Activated CD4-positive, alpha-beta T cell treated with anti-CD3 and anti-CD28 coated beads for 24 hours (primary cell): ENCODE data around the gene CUZD1.

Source experiments
- DNase-seq, 2 donors: peaks; one replicate each; pipeline ENCODE4 v3.0.0-alpha.2; 2020; ENCODE audit warnings: low read depth in 2 of 2

The CUZD1 gene

GRCh38 chr10:122821808-122822207, 23.8 kb downstream of the CUZD1 start:
- DNase-seq: no peak

- no peak for DNase-seq
Observed at GRCh38 chr10:122815458-122815857, 30.2 kb downstream of the CUZD1 start.

GRCh38 chr10:122814493-122814892, 31.2 kb downstream of the CUZD1 start:
- no peak for DNase-seq

- no peak for DNase-seq
Observed at GRCh38 chr10:122812751-122813150, 32.9 kb downstream of the CUZD1 start.

- DNase-seq: no peak
Observed at GRCh38 chr10:122802282-122802681, 43.4 kb downstream of the CUZD1 start.

- DNase-seq: no peak
Observed at GRCh38 chr10:122798704-122799231, 46.9 kb downstream of the CUZD1 start.

- DNase-seq: no peak
Observed at GRCh38 chr10:122796796-122797195, 48.9 kb downstream of the CUZD1 start.

- no peak for DNase-seq
Observed at GRCh38 chr10:122795924-122796323, 49.7 kb downstream of the CUZD1 start.

- no peak for DNase-seq
Observed at GRCh38 chr10:122786269-122786668, 59.4 kb downstream of the CUZD1 start.

- DNase-seq: no peak
Observed at GRCh38 chr10:122782911-122783310, 62.7 kb downstream of the CUZD1 start.
